ENCODE results near the gene CD6. TPM values are rescaled to one million over a fixed set of nuclear protein-coding genes. Genes with fewer than 3 reads are reported as not detected.

CD6 gene
- total RNA-seq, 3 donors from 2014 or later, result 0.80 to 1.9 (median 0.98) TPM

DNA sequence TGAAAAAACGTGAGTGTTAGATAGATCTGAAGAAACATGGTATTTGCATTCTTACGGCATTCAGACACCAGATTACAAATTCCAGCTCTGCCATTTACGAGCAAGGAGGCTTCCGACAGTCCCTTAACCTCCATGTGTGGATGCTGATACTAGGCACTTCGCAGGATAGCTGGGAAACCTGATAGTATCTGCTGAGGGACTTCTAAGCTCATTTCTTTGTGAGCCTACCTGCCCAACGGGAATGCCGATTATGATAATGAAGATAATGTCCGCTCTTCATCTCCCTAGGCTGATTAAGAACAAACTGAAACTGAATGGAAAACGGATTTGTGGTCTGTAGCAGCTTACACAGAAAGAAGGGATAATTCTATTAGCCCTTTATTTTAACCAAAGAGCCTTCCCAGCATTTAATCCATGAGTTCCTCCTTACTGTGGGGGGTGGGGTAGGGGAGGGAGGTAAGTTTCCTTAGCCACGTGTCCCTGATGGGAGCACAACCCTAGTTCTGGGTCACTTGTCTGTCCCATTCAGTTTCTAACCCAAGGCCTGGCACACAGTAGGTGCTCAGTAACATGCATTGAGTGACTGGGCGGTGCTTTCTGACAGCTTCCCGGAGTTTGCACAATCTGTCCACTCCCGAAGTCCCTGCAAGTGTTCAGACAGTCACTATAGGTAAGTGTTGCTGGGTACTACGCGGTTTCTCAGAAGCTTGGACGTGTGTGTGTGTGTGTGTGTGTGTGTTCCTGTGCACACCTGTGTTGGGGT is 39.2 kb downstream of the CD6 start:
- H3K27me3 ChIP-seq, result no peaks in the 10 kb centered on the region
- intact Hi-C loops (cut with DNase I; ENCODE audit: low total_unique reads), result no loop called here
- H3K36me3 ChIP-seq, result no peaks in the 10 kb centered on the region
- no peak for DNase-seq (ENCODE audit: low spot score in 2 of 2)
- no peak overlapping the region for H3K27ac ChIP-seq
- no peak overlapping the region for H3K4me3 ChIP-seq
- no peaks in the 10 kb centered on the region for H3K4me1 ChIP-seq
- H3K9me3 ChIP-seq, result no peaks in the 10 kb centered on the region
- no peak for TF ChIP-seq POLR2A (IDR thresholded peaks at IDR 0.05)
- TF ChIP-seq, protein P1, sequence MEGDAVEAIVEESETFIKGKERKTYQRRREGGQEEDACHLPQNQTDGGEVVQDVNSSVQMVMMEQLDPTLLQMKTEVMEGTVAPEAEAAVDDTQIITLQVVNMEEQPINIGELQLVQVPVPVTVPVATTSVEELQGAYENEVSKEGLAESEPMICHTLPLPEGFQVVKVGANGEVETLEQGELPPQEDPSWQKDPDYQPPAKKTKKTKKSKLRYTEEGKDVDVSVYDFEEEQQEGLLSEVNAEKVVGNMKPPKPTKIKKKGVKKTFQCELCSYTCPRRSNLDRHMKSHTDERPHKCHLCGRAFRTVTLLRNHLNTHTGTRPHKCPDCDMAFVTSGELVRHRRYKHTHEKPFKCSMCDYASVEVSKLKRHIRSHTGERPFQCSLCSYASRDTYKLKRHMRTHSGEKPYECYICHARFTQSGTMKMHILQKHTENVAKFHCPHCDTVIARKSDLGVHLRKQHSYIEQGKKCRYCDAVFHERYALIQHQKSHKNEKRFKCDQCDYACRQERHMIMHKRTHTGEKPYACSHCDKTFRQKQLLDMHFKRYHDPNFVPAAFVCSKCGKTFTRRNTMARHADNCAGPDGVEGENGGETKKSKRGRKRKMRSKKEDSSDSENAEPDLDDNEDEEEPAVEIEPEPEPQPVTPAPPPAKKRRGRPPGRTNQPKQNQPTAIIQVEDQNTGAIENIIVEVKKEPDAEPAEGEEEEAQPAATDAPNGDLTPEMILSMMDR (IDR thresholded peaks at IDR 0.05), result no peak

DNA sequence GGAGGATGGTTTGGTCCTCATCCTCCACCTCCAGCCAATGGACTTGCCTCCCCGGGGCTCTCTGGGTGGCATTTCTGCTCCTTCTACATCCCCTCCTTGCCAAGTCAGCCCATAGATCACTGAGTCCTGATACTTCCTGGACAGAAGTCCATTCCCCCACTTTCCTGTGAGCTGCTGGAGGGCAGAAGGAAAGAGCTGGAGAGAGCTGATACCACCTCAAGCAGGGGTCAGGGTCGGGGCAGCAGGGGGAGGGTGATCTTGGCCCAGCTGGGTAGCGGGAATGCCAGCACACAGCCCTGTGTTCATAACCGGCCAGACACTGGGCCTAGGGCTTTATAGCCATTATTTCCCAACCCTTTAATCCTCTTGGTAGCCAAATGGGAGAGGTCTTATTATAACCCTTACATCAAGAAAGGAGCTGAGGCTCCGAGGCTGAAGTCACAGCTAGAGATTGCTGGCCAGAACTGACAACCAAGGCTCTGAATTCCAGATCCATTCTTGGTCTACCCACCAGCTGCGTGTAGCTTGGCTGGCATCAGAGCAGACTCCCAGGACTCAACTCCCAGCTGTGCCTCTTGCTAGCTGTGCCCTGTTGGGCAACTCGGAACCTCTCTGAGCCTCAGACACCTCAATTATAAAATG is 39.9 kb downstream of the CD6 start:
- no peak for TF ChIP-seq POLR2A (IDR thresholded peaks at IDR 0.05)
- TF ChIP-seq POLR2AphosphoS5 (IDR thresholded peaks at IDR 0.05), result no peak
- TF ChIP-seq, protein P1 (IDR thresholded peaks at IDR 0.05), result no peak
- Histone ChIP-seq H3K27ac (no peak overlapping the region), H3K9me3 (no peaks in the 10 kb centered on the region), H3K4me3 (no peak overlapping the region), H3K4me1 (no peaks in the 10 kb centered on the region), H3K27me3 (no peaks in the 10 kb centered on the region), H3K36me3 (no peaks in the 10 kb centered on the region)
- intact Hi-C loops (cut with DNase I; ENCODE audit: low total_unique reads), result no loop called here
- no peak for DNase-seq (ENCODE audit: low spot score in 2 of 2)

DNA sequence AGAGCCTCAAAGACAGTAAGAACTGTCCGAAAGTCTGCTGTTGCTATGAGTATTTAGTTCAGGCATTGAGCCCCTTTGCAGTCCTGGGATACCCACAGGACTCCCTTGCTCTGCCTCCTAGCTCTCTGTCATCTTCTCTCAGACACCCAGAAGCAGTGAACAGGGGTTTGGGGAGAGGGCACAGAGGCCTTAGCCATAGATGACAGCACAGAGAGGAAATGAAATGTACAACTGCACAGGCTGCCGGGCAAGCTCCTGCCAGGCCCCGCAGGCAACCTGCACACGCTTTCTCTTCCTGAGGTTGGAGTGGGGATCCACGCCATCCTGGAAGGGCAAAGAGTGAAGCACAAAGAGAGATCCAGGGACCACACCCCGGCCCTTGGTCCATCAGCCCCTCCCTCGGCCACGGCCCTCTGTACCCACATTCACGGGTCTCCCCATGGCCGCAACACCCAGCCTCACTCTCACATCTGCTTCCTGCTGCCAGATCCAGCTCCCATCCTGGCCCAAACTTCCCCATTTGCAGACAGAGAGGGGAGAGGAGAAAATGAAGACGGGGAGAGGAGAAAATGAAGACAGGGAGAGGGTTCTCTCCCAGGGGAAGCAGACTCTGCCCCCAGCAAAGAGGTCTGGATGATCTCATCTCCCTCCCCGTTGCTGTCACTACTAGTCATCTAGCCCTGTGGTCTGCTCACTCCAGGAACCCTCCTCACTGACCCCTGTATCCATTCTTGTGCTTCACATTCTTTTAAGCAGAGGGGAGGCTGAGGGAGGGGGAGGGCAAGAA is 40.7 kb downstream of the CD6 start:
- no peaks in the 10 kb centered on the region for H3K27me3 ChIP-seq
- no peak for DNase-seq (ENCODE audit: low spot score in 2 of 2)
- TF ChIP-seq POLR2A (IDR thresholded peaks at IDR 0.05), result no peak
- TF ChIP-seq, protein P1 (IDR thresholded peaks at IDR 0.05), result no peak
- TF ChIP-seq POLR2AphosphoS5 (IDR thresholded peaks at IDR 0.05), result no peak
- no peaks in the 10 kb centered on the region for H3K9me3 ChIP-seq
- no peak overlapping the region for H3K27ac ChIP-seq
- no peaks in the 10 kb centered on the region for H3K36me3 ChIP-seq
- no peaks in the 10 kb centered on the region for H3K4me1 ChIP-seq
- H3K4me3 ChIP-seq, result no peak overlapping the region
- intact Hi-C loops (cut with DNase I; ENCODE audit: low total_unique reads), result no loop called here

DNA sequence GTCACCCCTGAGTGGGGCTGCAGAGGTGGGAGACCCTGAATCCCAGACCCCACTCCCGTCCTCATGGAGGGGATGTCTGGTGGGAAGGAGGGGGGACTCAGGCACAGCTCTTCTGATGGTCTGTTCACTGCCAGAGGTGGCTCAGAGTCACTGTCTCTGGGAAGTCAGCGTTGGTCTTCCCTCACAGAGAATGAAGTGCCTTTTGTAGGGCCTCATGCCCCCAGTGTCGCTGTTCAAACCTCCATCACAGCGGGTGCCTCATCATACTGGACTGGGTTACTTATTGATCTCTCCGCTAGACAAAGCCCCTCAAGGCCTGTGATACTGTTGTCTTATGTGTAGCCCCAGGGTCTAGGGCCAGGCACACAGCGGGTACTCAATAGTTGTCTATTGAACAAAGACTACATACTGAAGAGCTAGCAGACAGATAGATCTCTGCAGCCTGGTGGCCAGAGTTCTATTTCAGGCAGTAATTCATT is 41.3 kb downstream of the CD6 start:
- H3K4me3 ChIP-seq, result no peak overlapping the region
- no peak overlapping the region for H3K27ac ChIP-seq
- intact Hi-C loops (cut with DNase I; ENCODE audit: low total_unique reads), result no loop called here
- no peaks in the 10 kb centered on the region for H3K9me3 ChIP-seq
- no peak for TF ChIP-seq POLR2AphosphoS5 (IDR thresholded peaks at IDR 0.05)
- TF ChIP-seq POLR2A (IDR thresholded peaks at IDR 0.05), result no peak
- TF ChIP-seq, protein P1 (IDR thresholded peaks at IDR 0.05), result no peak
- DNase-seq (ENCODE audit: low spot score in 2 of 2), result no peak
- H3K4me1 ChIP-seq, result no peaks in the 10 kb centered on the region
- no peaks in the 10 kb centered on the region for H3K27me3 ChIP-seq
- no peaks in the 10 kb centered on the region for H3K36me3 ChIP-seq

All from breast epithelium (tissue), 4 donors.